IPS DF 6.9 (cell line): ENCODE results near the gene DCAF8L1.
"Not testable (repeated sequence)": the region's sequence is repeated elsewhere in the genome, so short reads cannot be mapped to it uniquely, and the experiment has no call there.

Experiments used
- DNase-seq: peaks from one replicate; pipeline ENCODE4 v3.0.0-alpha.2; 2013; ENCODE audit warnings: low read depth, low spot score
- H3K27ac ChIP-seq: one replicate; pipeline ENCODE4 v1.5.1; 2013; ENCODE audit warnings: low read length, control low read depth
- H3K27me3 ChIP-seq: 2 replicates; pipeline ENCODE4 v1.6.1; 2013; ENCODE audit warnings: mild to moderate bottlenecking, low read length; ENCODE audit not compliant: control insufficient read depth, insufficient read depth
- H3K36me3 ChIP-seq: 2 replicates; pipeline ENCODE4 v1.6.1; 2013; ENCODE audit warnings: low read length; ENCODE audit not compliant: control insufficient read depth, insufficient read depth
- H3K4me1 ChIP-seq: 2 replicates; pipeline ENCODE4 v1.6.1; 2013; ENCODE audit warnings: low read length; ENCODE audit not compliant: control insufficient read depth, insufficient read depth
- H3K4me3 ChIP-seq: 2 replicates; pipeline ENCODE4 v1.5.1; 2013; ENCODE audit warnings: mild to moderate bottlenecking, low read length
- H3K9me3 ChIP-seq: 2 replicates; pipeline ENCODE4 v1.6.1; 2013; ENCODE audit warnings: low read length, inconsistent platforms; ENCODE audit not compliant: control insufficient read depth, insufficient read depth
- WGBS: extraction: QIAGEN DNeasy Blood & Tissue Kit; methylation state at CpG from one replicate; pipeline ENCODE4 v1.1.7; 2013; ENCODE audit warnings: mixed read lengths, missing lambda C conversion rate; ENCODE audit not compliant: insufficient read length, insufficient coverage; 5-methylcytosine and 5-hydroxymethylcytosine counted together

The DCAF8L1 gene

GRCh38 chrX:27976284-27976683 lies 5.0 kb downstream of the DCAF8L1 start:
- no CpG with 5 or more reads among the region's 4 CpGs for WGBS
- Histone ChIP-seq H3K27me3 (no peaks in the 10 kb centered on the region), H3K4me3 (no peak overlapping the region), H3K36me3 (no peaks in the 10 kb centered on the region), H3K27ac (no peak overlapping the region), H3K9me3 (no peaks in the 10 kb centered on the region), H3K4me1 (no peaks in the 10 kb centered on the region)
- DNase-seq: no peak

- no CpG with 5 or more reads among the region's 2 CpGs for WGBS
- Histone ChIP-seq H3K9me3 (no peaks in the 10 kb centered on the region), H3K27me3 (no peaks in the 10 kb centered on the region), H3K36me3 (no peaks in the 10 kb centered on the region), H3K4me1 (no peaks in the 10 kb centered on the region), H3K27ac (no peak overlapping the region), H3K4me3 (no peak overlapping the region)
- no peak for DNase-seq
Observed at GRCh38 chrX:27968878-27969277, 12.4 kb downstream of the DCAF8L1 start.

GRCh38 chrX:27968352-27968751 lies 12.9 kb downstream of the DCAF8L1 start:
- H3K27me3 ChIP-seq: no peaks in the 10 kb centered on the region
- no peak for DNase-seq
- no peaks in the 10 kb centered on the region for H3K9me3 ChIP-seq
- H3K4me3 ChIP-seq: no peak overlapping the region
- H3K27ac ChIP-seq: no peak overlapping the region
- no CpG with 5 or more reads among the region's 2 CpGs for WGBS
- H3K36me3 ChIP-seq: no peaks in the 10 kb centered on the region
- no peaks in the 10 kb centered on the region for H3K4me1 ChIP-seq

GRCh38 chrX:27966955-27967354 lies 14.3 kb downstream of the DCAF8L1 start:
- Histone ChIP-seq H3K27me3 (no peaks in the 10 kb centered on the region), H3K9me3 (no peaks in the 10 kb centered on the region), H3K36me3 (no peaks in the 10 kb centered on the region), H3K4me1 (no peaks in the 10 kb centered on the region), H3K27ac (no peak overlapping the region), H3K4me3 (no peak overlapping the region)
- WGBS: no CpG with 5 or more reads among the region's 1 CpG
- DNase-seq: no peak

- H3K9me3 ChIP-seq: no peaks in the 10 kb centered on the region
- WGBS: no CpG with 5 or more reads among the region's 1 CpG
- H3K4me3 ChIP-seq: no peak overlapping the region
- H3K36me3 ChIP-seq: no peaks in the 10 kb centered on the region
- H3K27me3 ChIP-seq: no peaks in the 10 kb centered on the region
- no peak overlapping the region for H3K27ac ChIP-seq
- DNase-seq: no peak
- no peaks in the 10 kb centered on the region for H3K4me1 ChIP-seq
Observed at GRCh38 chrX:27966492-27966891, 14.8 kb downstream of the DCAF8L1 start.

GRCh38 chrX:27965348-27965747 lies 15.9 kb downstream of the DCAF8L1 start:
- no CpG with 5 or more reads among the region's 5 CpGs for WGBS
- not testable (repeated sequence) for H3K4me3 ChIP-seq, H3K36me3 ChIP-seq, H3K9me3 ChIP-seq, DNase-seq, H3K27me3 ChIP-seq, H3K27ac ChIP-seq, H3K4me1 ChIP-seq

GRCh38 chrX:27964432-27964831 lies 16.8 kb downstream of the DCAF8L1 start:
- H3K27me3 ChIP-seq: no peaks in the 10 kb centered on the region
- no peaks in the 10 kb centered on the region for H3K4me1 ChIP-seq
- no CpG with 5 or more reads among the region's 1 CpG for WGBS
- H3K4me3 ChIP-seq: no peak overlapping the region
- H3K36me3 ChIP-seq: no peaks in the 10 kb centered on the region
- no peaks in the 10 kb centered on the region for H3K9me3 ChIP-seq
- H3K27ac ChIP-seq: no peak overlapping the region
- DNase-seq: no peak

- not testable (repeated sequence) for H3K27me3 ChIP-seq, H3K36me3 ChIP-seq, H3K9me3 ChIP-seq, H3K4me1 ChIP-seq, DNase-seq, H3K27ac ChIP-seq, H3K4me3 ChIP-seq
- no CpG with 5 or more reads among the region's 5 CpGs for whole genome bisulfite sequencing
Observed at GRCh38 chrX:27960410-27960809, 20.8 kb downstream of the DCAF8L1 start.

GRCh38 chrX:27953171-27953570 lies 28.1 kb downstream of the DCAF8L1 start:
- H3K27me3 ChIP-seq: no peaks in the 10 kb centered on the region
- no peaks in the 10 kb centered on the region for H3K4me1 ChIP-seq
- no peaks in the 10 kb centered on the region for H3K9me3 ChIP-seq
- H3K36me3 ChIP-seq: no peaks in the 10 kb centered on the region
- no peak overlapping the region for H3K27ac ChIP-seq
- no peak overlapping the region for H3K4me3 ChIP-seq
- WGBS: no CpG with 5 or more reads among the region's 1 CpG
- no peak for DNase-seq

- Histone ChIP-seq H3K9me3 (no peaks in the 10 kb centered on the region), H3K4me3 (no peak overlapping the region), H3K36me3 (no peaks in the 10 kb centered on the region), H3K27me3 (no peaks in the 10 kb centered on the region), H3K4me1 (no peaks in the 10 kb centered on the region), H3K27ac (no peak overlapping the region)
- no peak for DNase-seq
- no CpG with 5 or more reads among the region's 4 CpGs for WGBS
Observed at GRCh38 chrX:27933361-27933760, 47.9 kb downstream of the DCAF8L1 start.
